ENCODE data around the gene EVI5L.

- TF ChIP-seq CTCF (conservative IDR thresholded peaks at IDR 0.05; ENCODE audit: low read depth, low read length) (no peak), EZH2 (IDR thresholded peaks at IDR 0.05; ENCODE audit: low read length, unreplicated experiment) (no peak)
Measured at GRCh38 chr19:7801020-7801570, 28.9 kb upstream of the EVI5L start.
